ENCODE results near the gene KRTAP3-2. TPM values are rescaled to one million over a fixed set of nuclear protein-coding genes. Genes with fewer than 3 reads are reported as not detected.

Gene KRTAP3-2
- total RNA-seq, 1 donor from 2014 or later = not detected

DNA sequence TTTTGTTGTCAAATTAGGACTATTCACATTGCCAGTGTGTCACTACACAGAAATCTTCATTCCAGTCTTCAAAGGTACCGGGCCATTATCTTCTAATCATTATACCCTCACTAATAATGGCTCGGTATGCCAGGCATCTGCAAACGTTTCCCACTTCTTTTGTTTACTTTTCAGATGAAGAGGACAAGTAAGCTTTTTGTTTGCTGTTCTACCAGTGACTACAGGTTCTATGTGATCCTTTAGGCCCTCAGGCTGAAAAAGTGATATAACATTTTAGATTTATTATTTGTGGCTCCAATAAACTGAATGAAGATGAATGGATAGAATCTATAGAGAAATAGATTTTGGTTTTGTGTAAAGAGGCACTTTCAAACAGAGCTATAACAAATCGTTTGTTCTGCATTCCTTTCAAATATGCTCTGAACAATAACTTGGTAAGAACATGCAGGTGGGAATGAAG is 9.6 kb upstream of the KRTAP3-2 start:
- Histone ChIP-seq H3K36me3 (no peaks in the 10 kb centered on the region), H3K4me1 (peaks cover 7% of the 10 kb centered on the region), H3K4me3 (no peak overlapping the region), H3K27ac (peak overlapping the region; percentile 20), H3K27me3 (no peaks in the 10 kb centered on the region), H3K9me3 (no peaks in the 10 kb centered on the region)
- TF ChIP-seq, protein P1, sequence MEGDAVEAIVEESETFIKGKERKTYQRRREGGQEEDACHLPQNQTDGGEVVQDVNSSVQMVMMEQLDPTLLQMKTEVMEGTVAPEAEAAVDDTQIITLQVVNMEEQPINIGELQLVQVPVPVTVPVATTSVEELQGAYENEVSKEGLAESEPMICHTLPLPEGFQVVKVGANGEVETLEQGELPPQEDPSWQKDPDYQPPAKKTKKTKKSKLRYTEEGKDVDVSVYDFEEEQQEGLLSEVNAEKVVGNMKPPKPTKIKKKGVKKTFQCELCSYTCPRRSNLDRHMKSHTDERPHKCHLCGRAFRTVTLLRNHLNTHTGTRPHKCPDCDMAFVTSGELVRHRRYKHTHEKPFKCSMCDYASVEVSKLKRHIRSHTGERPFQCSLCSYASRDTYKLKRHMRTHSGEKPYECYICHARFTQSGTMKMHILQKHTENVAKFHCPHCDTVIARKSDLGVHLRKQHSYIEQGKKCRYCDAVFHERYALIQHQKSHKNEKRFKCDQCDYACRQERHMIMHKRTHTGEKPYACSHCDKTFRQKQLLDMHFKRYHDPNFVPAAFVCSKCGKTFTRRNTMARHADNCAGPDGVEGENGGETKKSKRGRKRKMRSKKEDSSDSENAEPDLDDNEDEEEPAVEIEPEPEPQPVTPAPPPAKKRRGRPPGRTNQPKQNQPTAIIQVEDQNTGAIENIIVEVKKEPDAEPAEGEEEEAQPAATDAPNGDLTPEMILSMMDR (IDR thresholded peaks at IDR 0.05) = no peak
- no peak for TF ChIP-seq POLR2AphosphoS5 (IDR thresholded peaks at IDR 0.05; ENCODE audit: insufficient read depth in 1 of 2, low read depth in 1 of 2)
- no peak for TF ChIP-seq POLR2A (IDR thresholded peaks at IDR 0.05)
- intact Hi-C loops (cut with DNase I) = no loop called here
- no peak for DNase-seq (ENCODE audit: extremely low spot score in 2 of 2)

DNA sequence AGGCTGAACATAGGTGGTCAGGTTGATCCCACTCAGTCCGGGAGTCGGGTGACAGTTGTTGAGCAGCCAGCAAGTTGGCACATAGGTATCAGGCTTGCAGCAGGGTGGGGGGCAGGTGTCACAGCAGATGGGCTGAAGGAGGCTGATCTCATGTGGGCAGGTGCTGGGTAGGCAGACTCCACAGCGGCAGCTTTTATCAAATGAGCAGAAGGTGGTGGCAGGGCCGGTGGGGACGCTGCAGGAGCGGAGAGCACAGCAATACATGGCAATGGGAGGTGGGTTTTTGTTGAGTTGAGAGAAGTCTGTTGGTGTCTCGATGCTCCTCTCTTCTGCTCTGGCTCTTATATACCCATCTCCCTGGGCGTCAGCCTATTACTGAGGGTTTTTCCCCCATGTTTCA is 9.1 kb upstream of the KRTAP3-2 start, which contains the start of gene KRTAP3-1:
Gene KRTAP3-1 (minus strand): TSS at position 318 of the 400 bp plus-strand sequence. CDS start 54 bp downstream, at position 264.
- Histone ChIP-seq H3K27ac (peak within 1 kb of the TSS; percentile 20), H3K4me1 (peaks cover 6% of the 10 kb centered on the region), H3K27me3 (no peaks in the 10 kb centered on the region), H3K4me3 (no peak within 1 kb of the TSS), H3K9me3 (no peaks in the 10 kb centered on the region), H3K36me3 (no peaks in the 10 kb centered on the region)
- no peak for TF ChIP-seq POLR2A (IDR thresholded peaks at IDR 0.05)
- no peak for TF ChIP-seq POLR2AphosphoS5 (IDR thresholded peaks at IDR 0.05; ENCODE audit: insufficient read depth in 1 of 2, low read depth in 1 of 2)
- TF ChIP-seq, protein P1 (IDR thresholded peaks at IDR 0.05) = no peak
- no peak for DNase-seq (ENCODE audit: extremely low spot score in 2 of 2)
- intact Hi-C loops (cut with DNase I) = no loop called here

DNA sequence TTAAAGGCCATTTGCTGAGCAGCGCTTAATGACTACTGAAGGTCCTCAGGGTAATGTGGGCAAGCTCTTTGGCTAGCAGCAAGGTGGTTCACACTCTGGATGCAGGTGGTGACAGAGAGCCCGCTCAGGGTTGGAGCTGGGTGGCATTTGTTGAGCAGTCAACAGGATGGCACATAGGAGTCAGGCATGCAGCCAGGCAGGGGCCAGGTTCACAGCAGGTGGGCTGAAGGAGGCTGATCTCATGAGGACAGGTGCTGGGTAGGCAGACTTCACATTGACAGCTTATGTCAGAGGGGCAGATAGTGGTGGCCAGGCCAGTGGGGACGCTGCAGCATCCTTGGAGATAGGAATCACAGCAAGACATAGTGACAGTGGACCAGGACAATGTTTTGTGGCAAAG is 4.7 kb upstream of the KRTAP3-2 start:
- no peak overlapping the region for H3K4me3 ChIP-seq
- no peaks in the 10 kb centered on the region for H3K27me3 ChIP-seq
- H3K9me3 ChIP-seq = no peaks in the 10 kb centered on the region
- no peak for DNase-seq (ENCODE audit: extremely low spot score in 2 of 2)
- H3K4me1 ChIP-seq = no peaks in the 10 kb centered on the region
- H3K27ac ChIP-seq = no peak overlapping the region
- intact Hi-C loops (cut with DNase I) = no loop called here
- no peaks in the 10 kb centered on the region for H3K36me3 ChIP-seq
- TF ChIP-seq, protein P1 (IDR thresholded peaks at IDR 0.05) = no peak
- TF ChIP-seq POLR2AphosphoS5 (IDR thresholded peaks at IDR 0.05; ENCODE audit: insufficient read depth in 1 of 2, low read depth in 1 of 2) (no peak), POLR2A (IDR thresholded peaks at IDR 0.05) (no peak)

DNA sequence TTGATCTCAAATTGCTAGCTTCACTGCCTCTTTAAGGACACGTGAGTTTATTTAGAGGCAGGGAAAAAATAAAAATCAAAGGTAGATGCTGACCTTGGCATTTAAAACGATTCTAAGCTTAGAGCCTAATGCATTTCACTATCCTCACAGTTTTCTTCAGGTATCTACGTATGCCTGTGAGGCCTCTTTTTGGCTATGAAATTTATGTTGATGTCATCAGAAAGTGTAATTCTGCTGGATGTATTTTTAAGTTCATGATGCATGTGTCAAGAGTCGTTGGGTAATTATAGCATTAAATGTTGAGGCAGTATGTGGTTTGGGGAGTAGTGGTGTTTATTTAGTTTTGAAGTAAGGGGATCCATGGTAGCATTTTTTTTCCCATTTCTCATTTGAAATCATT is 4.2 kb upstream of the KRTAP3-2 start:
- intact Hi-C loops (cut with DNase I) = no loop called here
- TF ChIP-seq POLR2A (IDR thresholded peaks at IDR 0.05) = no peak
- TF ChIP-seq POLR2AphosphoS5 (IDR thresholded peaks at IDR 0.05; ENCODE audit: insufficient read depth in 1 of 2, low read depth in 1 of 2) = no peak
- TF ChIP-seq, protein P1 (IDR thresholded peaks at IDR 0.05) = no peak

DNA sequence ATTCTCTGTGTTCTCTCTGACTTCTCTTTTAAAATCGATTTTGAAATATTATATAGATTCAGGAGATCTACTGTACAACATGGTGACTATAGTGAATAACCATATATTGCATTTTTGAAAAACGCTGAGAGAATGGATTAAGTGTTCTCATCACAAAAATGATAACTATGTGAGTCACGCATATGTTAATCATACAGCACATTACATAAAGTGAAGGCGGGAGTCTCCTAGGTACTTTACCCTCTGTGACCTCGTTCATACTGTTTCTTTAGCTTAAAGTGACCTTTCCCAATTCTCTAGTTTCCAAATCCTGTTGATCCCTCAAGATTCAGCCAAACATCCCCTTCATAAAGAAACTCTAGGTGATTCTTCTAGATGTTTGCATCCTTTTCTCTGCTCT is 3.1 kb upstream of the KRTAP3-2 start:
- intact Hi-C loops (cut with DNase I) = no loop called here
- Histone ChIP-seq H3K27me3 (no peaks in the 10 kb centered on the region), H3K36me3 (no peaks in the 10 kb centered on the region), H3K4me1 (no peaks in the 10 kb centered on the region), H3K27ac (no peak overlapping the region), H3K9me3 (no peaks in the 10 kb centered on the region), H3K4me3 (no peak overlapping the region)
- TF ChIP-seq, protein P1 (IDR thresholded peaks at IDR 0.05) = no peak
- TF ChIP-seq POLR2A (IDR thresholded peaks at IDR 0.05) (no peak), POLR2AphosphoS5 (IDR thresholded peaks at IDR 0.05; ENCODE audit: insufficient read depth in 1 of 2, low read depth in 1 of 2) (peak in 1 of 2 donors; percentile 66)
- DNase-seq (ENCODE audit: extremely low spot score in 2 of 2) = no peak

More for the DNA sequence above, 4.2 kb upstream of the KRTAP3-2 start:
- H3K4me3 ChIP-seq = no peak overlapping the region
- H3K4me1 ChIP-seq = no peaks in the 10 kb centered on the region
- no peak overlapping the region for H3K27ac ChIP-seq
- H3K9me3 ChIP-seq = no peaks in the 10 kb centered on the region
- DNase-seq (ENCODE audit: extremely low spot score in 2 of 2) = no peak
- H3K27me3 ChIP-seq = no peaks in the 10 kb centered on the region
- H3K36me3 ChIP-seq = no peaks in the 10 kb centered on the region

Data from vagina (tissue), 2 donors.